T-helper 2 cell (primary cell): Measurements from ENCODE around the gene ZNF484.
A peak's percentile ranks its signal among the peaks of the same experiment; 100 is the strongest.
"Not testable (repeated sequence)": the region's sequence is repeated elsewhere in the genome, so short reads cannot be mapped to it uniquely, and the experiment has no call there.

Experiments
- DNase-seq, 5 experiments: peaks; one replicate each; pipeline versions ENCODE4 v3.0.0 to v3.0.0-alpha.2; 2012 to 2022
- total RNA-seq, 2 donors: gene quantifications; one replicate each; lab custom pipeline; 2026; lab: John Stamatoyannopoulos, UW

The ZNF484 gene
- 34.4 to 39.6 reads per million in 2 donors for total RNA-seq

DNA sequence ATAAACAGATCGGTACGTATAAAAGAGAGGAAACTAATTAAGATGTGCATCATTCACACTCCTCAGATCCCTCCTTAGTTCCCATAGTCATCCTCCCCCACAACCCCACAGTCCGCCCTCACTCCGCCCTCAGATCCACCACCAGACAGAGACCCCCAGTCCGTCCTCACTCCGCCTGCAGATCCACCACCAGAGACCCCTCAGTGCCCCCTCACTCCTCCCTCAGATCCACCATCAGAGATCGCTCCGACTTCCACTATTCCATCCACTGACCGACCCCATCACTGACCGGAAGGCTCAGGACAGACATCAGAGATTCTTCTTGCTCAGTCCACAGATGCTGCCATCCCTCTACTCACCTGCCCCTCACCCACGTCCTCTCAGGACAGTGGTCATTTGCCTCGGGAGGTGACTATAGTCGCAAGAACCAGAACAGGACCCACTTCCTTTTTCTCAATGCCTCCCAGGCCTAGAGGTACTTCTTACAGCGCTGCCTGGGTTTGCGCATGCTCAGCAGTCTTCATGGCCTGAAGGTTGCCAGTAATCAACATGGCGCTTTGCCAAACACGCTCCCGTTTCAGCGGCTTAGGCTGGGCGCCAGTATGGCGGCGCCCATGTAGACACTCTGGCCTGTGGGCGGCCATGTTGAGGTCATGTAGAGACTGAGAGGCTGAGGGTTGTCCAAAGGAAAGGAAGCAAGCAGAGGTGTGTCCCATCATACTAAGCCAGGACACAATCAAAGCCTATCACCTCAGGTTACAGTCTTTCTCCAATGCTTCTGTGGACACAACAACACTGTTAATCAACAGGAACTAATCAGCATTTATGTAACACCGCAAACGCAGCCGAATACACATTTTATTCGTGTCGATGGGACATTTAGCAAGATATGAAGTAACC, at the start of gene ZNF484:
Gene ZNF484, minus strand, starts transcription at position 508 of the 900 bp plus-strand sequence. CDS start 3,009 bp downstream, outside the sequence.
- peak; percentile 78 to 99 (median 93) for DNase-seq

DNA sequence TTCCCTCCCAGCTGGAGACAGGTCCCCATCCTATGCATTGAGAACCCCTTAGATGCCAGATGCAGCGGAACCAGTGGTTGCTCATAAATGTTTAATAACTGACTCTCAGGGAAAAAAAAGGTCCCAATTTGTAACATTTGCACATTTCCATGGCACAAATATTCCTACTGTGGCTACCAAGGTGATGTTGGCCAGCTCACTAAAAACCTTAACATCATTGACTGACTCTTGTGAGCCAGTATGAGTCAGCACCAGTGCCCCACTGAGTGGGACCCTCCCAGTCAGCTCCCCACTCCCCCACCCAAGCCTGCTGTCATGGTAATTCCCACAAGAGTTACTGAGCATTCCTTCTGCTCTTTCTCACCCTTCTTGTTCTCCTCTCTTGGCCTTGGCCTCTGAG, 42.6 kb upstream of the ZNF484 start:
- DNase-seq: no peak

DNA sequence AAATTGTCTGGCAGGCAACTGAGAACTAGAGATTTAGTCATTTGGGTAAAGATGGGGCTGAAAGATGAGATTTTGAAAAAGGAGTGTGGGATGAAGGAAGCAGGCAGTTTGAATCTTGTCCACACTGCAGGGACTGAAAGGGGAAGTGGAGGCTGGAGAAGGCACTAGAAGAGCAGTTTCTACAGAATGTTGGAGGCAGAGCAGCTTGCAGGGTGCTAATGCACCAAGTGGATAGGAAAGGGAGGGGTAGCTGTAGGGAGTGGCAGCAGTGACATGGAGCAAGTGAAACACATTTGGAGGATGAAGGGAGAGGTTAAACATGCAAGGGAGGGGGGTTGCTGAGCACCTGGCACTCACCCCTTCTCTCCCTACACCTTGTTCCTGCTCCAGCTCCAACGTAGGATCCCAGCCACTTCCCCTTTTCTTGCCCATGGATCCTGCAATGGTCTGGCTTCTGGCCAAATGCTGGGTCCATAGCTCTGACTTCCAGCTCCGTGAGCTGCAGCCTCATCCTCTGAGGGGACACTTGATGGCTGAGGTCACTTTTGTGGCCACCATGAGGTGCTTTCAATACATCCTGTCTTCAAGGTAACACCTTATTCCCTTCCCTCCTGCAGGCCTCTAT, 39.5 kb upstream of the ZNF484 start:
- DNase-seq: no peak

DNA sequence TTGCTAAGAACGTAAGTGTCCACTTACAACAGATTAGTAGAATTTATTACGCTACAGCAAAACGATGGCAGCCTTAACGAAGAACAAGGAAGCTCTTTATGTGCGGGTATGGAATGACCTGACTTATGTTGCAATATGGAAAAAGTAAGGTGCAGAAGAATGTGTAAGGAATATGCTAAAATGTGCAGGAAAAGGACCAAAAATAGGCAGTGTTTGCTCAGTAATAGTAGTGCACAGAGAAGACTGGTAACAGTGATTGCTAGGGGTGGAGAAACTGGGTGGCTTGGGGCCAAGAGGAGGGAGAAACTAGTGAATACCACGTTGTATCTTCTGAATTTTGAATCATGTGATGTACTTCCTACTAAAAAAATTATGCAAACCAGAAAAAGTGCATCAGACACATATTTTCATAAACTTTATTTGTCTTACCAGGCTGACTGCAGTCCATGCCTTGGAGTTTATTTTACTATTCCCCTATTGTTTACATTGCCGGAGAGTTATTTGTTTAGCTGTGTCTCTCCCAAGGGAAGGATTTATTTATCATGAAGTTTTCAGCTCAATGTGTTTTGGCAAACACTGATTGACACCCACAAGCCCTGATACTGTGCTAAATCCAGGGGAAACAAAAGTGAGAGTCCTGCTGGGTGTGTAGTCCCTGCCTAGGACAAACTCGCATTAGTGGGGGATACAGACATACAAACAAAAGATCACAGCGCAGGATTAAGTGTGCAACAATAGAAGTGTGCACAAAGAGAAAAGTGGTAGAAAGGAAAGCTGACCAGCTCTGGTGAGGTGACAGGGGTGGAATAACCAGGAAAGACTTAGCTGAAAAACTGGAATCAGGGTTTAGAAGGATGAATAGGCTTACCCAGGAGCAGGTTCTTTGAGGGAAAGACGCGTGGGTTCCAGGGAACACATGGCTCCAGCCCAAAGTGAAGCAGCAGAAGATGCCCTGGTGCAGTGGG, 34.0 kb upstream of the ZNF484 start:
- DNase-seq: no peak

DNA sequence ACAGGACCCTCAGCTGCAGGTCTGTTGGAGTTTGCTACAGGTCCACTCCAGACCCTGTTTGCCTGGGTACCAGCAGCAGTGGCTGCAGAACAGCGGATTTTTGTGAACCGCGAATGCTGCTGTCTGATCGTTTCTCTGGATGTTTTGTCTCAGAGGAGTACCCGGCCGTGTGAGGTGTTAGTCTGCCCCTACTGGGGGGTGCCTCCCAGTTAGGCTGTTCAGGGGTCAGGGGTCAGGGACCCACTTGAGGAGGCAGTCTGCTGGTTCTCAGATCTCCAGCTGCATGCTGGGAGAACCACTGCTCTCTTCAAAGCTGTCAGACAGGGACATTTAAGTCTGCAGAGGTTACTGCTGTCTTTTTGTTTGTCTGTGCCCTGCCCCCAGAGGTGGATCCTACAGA, 27.3 kb upstream of the ZNF484 start:
- not testable (repeated sequence) for DNase-seq

DNA sequence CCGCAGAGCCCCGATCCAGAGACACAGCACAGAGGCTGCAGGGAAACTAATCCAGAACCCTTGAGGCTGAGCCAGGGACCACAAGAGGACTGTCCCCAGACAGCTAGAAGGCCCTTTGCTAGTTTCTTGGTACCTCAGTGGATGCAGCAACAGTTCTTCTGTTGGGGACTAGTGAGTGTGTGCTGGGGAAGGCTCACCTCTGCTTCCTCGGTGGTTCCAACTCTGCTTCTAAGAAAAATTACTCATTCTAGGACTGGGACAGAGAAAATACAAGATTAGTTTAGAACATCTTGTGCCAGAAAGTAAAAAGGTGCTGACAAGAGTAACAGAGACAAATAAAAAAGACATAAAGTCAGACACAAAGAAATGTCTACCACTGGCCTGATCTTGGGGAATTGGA, 19.5 kb upstream of the ZNF484 start:
- peak in 1 of 5 experiments; percentile 66 for DNase-seq

DNA sequence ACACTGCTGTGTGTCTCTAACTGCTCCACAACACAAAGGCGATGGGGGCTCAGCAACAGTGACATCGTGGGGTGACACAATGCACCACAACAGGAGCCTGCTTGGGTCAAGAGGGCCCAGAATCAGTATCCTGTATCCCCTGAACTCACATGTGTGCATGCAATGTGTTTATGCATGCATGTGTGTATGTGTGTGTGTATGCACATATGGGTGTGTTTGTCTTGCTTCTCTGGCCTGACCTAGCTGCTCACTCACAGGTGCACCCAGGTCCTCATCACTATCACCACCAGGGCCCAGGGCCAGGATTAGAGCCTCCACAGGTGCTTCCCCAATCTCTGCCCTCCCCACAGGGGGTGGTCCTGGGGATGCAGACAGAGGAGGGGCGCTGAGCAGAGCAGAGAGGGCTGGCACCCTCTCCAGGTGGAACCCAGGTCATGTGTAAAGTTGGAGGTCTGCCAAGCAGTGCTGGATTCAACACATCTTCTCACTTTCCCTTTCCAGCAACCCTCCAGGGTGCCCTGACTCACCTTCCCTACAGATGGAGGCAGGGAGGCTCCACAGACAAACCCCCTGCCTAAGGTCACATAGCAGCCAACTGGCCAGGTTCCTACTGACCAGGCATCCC, 18.1 kb upstream of the ZNF484 start:
- DNase-seq: no peak

DNA sequence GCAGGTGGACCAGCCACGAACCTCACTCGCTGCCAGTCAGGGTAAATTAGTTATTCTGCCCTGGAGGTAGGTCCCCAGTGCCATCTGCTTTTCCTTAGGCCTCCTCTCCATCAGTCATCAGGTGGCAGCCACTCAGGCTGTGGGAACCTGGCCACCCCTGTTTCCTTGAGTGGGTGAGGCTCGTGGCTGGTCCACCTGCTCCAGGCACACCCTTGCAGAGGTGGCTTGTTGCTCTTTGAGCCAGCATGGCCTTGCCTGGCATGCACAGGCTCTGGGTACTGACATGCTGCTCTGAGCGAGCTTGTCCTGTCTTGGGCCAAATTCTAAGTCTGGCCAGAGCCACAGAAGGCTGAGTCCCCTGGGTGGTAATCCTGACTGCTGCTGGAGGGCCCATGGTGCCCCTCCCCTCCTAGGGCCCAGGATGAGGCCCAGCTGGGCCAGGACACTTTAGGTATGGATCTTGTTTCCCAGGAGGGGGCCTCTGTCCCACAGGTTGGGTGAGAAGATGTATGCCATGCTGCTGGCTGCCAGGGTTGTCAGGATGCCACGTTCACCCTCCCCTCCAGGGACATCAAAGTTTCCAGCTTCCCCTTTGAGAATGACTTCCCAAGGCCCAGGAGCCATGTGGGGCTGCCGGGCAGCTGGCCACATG, 17.0 kb upstream of the ZNF484 start:
- DNase-seq: no peak

DNA sequence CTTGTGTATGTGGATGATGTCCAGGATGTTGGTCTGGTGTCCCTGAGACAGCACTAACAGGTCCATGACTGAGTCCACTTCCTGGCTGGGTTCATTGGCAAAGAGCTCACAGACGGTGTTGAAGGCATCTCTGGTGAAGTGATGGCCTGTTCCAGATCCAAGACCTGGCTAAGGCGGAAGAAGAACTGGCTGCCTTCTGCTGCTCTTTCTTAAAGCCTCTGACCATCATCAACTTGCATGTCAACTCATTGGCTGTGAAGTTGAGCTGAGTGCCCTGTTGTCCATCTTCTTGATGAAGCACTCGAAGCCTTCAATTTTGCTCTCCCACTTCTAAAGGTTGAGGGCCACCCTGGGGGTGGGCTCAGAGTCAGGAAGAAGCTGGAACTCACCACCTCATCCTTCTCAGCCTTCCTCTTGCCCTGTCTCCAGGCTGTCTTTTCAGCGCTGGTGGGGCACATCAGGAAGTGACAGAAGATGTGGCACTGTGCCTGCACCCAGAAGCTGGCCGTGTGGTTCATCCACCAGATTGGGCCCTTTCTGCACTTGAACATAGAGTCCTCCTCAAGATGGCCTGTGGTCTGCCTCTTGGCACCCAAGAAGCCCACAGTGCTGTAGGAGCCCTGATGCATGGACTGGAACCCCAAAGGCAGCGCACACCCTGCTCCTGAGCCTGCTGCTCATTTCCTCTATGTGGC, 16.2 kb upstream of the ZNF484 start:
- not testable (repeated sequence) for DNase-seq

DNA sequence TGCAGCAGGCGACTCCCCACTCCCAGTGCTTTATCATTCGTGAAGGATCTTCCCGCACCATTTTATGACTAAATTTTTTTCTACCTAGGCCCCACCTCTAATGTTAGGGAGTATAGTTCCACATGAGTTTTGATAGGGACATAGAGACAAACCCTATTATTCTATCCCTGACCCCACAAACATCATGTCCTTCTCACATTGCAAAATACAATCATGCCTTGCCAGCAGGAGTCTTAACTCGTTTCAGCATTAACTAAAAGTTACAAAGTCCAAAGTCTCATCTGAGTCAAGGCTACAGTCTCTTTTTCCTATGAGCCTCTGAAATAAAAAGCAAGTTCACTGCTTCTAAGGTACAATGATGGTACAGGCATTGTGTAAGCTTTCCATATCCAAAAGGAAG, 14.4 kb upstream of the ZNF484 start:
- DNase-seq: not testable (repeated sequence)

DNA sequence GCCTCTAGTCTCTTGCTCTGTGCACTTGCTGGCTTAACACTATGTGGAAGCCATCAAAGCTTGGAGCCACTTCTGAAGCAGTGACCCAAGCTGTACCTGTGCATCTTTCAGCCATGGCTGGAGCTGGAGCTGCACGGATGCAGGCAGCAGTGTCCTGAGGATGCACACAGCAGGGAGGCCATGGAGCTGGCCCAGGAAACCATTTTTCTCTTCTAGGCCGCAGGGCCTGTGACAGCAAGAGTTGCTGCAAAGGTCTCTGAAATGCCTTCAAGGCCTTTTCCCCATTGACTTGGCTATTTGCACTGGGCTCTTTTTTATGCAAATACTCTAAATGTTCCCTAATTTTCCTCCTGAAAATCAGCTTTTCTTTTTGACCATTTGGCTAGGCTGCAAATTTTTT, 12.9 kb upstream of the ZNF484 start:
- no peak for DNase-seq

DNA sequence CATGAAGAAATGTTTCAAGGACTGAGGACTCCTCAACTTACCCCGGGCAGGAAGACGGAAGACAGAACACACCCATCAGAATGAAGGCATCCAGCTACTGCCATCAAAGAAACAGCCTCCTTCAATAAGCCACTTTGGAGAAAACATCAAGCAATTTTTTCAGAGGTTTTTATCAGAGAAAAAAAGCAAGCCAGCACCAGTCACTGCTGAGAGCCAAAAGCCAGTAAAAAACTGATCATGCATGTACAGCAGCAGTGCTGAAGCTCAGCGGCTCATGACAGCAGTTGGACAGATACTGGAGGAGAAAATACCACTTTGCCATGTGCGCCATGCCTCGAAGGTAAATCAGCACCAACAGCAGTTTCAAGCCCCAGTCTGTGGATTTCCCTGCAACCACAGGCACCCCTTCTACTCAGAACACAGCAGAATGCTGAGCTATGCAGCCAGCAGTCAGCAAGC, 10.1 kb upstream of the ZNF484 start:
- peak in 1 of 5 experiments; percentile 73 for DNase-seq

DNA sequence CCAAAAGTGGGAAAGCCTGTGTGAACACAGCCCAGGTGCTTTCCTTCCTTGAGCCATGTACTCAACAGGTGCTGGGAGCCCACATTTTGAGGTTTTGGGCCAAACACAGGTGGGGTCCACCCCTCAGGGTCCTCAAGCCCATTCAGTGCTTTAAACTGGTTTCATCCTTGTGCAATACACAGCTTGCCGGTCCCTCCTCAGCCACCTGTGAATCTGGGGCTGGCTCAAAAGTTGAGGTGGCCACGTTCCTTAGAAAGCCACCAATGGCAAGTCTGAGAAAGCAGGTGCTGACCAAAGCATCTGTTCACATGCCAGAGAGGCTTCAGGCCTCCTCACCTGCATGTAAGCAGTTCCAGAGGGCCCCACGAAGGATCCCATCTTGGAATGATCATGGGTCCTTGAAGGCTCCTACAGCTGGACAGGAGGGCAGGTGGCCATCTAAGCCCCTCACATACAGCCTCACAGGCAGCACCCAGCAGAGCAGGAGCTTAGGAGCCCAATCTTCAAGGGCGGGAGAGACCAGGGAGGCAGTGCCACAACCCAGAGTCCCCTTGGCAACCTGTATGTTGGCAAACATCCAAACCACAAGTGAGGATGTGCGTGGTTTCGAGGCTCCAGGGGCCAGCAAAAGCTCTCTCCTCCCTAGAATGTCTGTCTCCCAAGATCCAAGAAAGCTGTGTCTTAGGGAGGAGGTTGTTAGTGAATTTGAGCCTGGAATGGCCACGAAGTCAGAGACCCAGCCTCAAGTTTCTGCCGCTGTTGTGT, 9.2 kb upstream of the ZNF484 start:
- DNase-seq: peak in 3 of 5 experiments; percentile 32 to 80 (median 47)

DNA sequence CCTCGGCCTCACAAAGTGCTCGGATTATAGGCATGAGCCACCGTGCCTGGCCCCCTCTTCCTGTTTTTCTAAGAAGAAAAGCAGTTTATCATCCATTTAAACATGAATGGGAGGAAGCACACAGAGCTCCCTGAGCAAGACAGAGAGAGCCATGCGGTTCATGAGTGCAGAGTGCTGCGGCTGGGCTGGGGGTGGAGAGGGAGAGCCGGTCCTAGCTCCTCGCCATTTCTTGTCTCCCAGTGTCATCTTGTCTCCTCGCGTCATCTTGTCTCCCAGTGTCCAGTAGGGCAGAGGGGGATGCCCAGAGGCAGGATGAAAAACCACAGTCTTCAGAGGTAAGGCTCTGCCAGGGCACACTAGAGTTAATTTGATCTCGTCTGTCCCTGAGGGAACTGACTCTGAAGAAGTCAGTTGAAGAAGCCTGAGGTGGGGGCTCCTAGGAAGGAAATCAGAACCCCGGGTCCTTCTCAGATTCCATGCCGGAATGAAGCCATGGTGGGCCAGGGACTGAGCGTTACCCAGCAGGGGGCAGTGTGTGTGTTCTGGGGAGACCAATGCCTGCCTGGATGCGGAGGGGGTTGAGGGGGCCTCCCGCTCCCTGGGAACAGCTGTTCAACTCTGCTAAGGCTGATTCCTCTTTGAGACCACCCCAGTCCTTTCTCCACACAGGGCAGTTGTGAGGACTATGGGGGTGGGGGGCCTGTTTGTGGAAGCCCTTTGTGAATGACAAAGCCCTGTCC, 6.0 kb upstream of the ZNF484 start:
- not testable (repeated sequence) for DNase-seq

DNA sequence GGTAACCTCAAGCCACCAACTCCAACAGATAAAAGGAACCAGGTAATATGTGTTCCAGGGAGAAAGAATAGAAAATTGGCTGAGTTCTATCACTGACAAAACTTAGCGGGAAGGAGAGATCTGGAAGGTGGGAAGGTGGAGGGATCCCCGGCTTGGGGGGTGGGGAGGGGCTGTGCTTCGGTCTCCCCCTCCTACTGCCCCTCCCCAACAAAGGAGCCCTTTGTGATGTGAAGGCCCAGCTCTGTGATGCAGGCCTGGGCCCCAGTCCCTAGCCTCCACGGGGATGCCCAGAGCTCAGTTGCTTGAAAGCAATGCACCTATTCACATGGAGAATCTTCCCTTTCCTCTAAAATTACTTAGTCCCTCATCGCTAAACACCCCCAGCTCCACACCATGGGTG, 4.4 kb upstream of the ZNF484 start:
- no peak for DNase-seq

DNA sequence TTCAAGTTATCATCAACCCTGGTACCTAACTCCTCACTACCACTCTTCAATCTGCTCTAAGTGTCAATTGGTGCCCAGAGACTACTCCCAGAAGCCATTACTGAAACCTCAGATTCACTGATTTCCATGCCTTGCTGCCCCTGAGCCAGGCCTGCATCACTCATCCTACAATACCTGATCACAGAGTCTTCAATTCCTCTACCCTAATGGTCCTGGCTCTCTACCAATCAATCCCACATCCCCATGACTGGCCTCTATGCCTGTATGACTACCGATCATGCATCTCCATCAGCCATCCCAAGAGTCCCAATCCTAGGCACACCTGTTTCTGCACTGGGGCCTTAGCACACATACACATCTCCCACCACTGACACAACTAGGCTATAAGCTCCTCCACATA, 2.5 kb downstream of the ZNF484 start:
- DNase-seq: no peak

DNA sequence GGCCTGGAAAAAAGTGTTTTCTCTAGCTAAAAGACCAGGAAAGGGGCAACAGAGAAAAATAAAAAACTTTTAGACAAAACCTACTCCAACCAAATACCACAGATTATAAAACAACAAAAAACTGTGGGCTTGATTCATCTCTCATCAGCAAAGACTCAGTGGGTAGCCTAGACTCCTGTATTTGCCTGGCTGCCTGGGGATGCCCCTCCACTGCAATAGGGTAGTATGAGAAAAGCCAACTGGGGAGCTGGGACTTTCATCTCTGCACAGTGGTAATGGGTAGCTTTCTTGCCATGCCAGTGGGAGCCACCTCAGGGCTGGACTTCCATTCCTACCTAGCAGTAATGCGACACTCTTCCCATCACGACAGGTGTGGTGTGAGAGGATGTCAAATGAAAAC, 7.5 kb downstream of the ZNF484 start:
- no peak for DNase-seq

DNA sequence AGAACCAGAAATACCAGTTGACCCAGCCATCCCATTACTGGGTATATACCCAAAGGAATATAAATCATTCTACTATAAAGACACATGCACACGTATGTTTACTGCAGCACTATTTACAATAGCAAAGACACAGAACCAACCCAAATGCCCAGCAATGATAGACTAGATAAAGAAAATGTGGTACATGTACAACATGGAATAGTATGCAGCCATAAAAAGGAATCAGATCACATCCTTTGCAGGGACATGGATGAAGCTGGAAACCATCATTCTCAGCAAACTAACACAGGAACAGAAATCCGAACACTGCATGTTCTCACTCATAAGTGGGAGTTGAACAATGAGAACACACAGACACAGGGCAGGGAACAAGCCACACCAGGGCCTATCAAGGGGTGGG, 11.2 kb downstream of the ZNF484 start:
- not testable (repeated sequence) for DNase-seq

DNA sequence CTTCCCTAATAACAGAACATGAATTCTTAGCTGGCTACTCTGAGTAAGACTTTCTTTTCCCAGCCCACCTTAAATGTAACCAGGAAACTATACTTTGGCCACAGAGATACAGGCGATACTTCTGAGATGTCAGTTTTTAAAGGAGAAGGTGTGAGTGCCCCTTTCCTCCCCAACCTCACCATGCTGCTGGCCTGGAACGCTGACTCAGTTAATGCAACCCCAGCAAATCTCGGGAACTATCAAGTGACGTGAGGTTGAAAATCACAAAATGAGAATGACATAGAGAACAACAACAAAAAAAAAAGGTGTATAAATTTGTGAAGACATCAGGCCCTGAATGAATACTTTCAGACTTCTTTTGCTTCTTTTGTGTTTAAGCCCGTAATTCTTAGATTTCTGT, 13.7 kb downstream of the ZNF484 start:
- no peak for DNase-seq
